Epithelial cell of prostate (primary cell): ENCODE results near the gene FAR2.

Source experiments
- DNase-seq: peaks from one replicate; pipeline ENCODE4 v3.0.0-alpha.2; 2011; ENCODE audit warnings: low read depth, low spot score
- H3K27ac ChIP-seq: fragments of 450-650 bp; 2 replicates; pipeline ENCODE4 v1.5.1; 2017; ENCODE audit warnings: mild to moderate bottlenecking

Gene FAR2

DNA sequence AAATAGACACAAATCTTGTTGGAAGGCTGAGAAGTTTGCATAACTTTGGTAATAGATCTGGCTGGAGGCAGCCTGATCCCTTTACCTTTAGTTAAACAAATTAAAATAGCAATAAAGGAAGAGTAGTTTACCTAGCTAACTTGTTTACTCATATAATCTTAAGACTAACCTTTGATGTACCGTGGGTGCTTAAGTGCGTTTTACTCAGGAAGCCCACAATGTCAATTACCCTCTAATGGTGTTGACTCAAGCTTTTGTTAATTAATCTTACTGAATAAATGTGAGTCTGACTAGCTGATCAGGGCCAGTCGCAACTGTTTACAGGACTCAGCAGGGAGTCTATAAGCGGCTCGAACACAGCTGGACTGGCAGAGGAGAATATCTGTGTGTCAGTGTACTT, 51.5 kb downstream of the FAR2 start:
- DNase-seq = no peak

DNA sequence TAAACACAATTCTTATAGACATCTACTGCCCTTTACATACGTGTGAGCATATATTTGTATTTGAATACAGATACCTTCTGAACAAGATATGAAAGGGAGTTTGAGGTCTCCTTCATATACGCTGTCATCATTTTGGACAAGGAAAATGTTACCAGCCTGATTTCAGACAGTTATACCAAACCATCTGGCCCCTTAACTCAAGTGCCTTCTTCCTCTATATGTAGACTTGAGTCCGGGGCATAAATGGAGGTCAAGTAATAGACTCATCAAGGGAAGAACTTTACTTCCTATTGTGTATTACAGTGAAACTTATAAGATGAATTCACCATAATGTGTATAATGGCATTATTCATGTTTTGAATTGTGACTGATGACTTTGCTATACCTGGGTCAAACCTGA, 52.2 kb downstream of the FAR2 start:
- no peak overlapping the region for H3K27ac ChIP-seq
- DNase-seq = no peak

More for the DNA sequence above, 51.5 kb downstream of the FAR2 start:
- no peak overlapping the region for H3K27ac ChIP-seq

DNA sequence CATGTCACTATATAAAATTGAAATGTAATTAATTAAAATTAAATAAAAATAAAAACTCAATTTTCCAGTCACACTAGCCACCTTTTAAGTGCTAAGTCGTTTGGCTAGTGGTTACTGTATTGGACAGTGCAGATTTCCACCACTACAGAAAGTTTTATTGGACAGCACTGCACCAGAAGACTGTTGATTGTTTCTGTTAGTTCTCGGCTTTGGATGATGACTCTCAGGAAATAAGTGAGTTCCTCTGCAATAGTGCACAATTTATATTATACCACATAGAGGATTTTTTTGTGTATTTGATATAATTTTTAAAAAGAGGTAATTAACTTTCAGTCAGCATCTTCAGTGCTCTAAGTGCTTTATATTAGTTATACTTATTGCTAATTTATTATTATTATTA, 52.7 kb downstream of the FAR2 start:
- no peak for DNase-seq
- H3K27ac ChIP-seq = no peak overlapping the region

DNA sequence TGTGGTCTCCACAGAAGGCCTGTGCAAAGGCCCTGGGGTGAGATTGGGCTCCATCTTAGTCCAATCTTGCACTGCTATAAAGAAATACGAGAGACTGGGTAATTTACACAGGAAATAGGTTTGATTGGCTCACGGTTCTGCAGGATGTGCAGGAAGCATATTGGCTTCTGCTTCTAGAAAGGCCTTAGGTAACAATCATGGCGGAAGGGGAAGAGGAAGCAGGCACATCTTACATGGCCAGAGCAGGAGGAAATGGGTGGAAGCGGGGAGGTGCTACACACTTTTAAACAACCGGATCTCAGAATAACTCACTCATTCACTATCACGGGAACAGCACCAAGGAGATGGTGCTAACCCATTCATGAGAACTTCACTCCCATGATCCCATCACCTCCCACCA, 55.4 kb downstream of the FAR2 start:
- DNase-seq = no peak
- H3K27ac ChIP-seq = no peak overlapping the region

DNA sequence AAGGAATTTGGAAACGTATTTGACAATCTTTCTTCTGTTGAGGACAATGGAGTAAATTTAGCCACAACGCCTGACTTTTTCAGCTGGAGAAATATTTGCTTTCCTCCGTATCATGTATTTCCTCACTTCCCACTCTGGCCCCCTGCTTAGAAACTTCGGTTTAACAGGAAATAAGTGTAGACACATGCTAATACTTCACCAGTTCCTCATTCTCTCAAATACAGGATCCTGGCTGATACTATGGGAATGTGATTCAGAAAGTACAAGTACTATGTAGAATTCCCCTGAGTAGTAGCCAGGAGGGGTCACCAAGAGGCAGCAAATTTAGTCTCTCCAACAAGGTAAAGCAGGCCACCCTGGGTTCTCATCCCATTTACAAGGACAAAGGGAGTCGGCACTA, 58.0 kb downstream of the FAR2 start:
- H3K27ac ChIP-seq = no peak overlapping the region
- no peak for DNase-seq

- H3K27ac ChIP-seq = no peak overlapping the region
- no peak for DNase-seq
Observed at GRCh38 chr12:29208060-29208459, 59.0 kb downstream of the FAR2 start.

DNA sequence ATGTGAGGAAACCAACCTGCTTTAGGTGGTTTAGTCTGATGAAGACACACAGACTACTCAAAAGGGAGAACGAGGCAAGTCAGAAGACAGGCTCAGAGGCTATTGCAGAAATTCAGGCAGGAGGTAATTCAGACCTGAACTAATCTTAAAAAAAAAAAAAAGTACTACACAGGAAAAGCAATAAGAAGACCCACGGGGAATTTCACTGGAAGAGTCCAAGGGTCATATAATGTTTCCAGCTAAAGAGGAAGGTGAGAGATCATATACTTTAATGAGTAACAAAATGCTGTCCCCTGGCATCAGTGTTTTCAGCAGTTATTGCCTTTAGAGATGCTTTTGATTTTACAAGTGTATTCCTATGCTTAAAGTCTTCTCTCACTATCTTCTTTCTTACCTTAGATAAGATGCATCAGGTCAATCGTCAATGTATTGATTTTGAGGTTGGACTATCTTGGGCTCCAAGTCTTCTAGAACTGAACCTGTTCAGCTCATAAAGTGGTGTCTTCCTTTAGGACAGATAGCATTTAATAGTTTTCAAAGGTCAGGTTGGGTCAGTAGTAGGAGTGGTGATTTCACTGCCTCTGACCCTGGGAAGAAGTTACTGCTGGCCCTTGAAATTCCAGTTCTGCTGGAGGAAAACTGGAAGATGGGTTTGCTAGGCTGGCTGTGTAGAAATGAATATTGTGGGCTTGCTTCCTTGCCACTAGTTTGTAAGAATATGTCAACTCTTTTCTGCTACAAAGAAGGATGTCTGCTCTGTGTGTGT, 60.0 kb downstream of the FAR2 start:
- DNase-seq = no peak

GRCh38 chr12:29211696-29212095, 62.6 kb downstream of the FAR2 start:
- no peak overlapping the region for H3K27ac ChIP-seq
- no peak for DNase-seq

More for the DNA sequence above, 60.0 kb downstream of the FAR2 start:
- H3K27ac ChIP-seq = no peak overlapping the region

GRCh38 chr12:29212682-29213403, 63.8 kb downstream of the FAR2 start:
- H3K27ac ChIP-seq = no peak overlapping the region
- no peak for DNase-seq

DNA sequence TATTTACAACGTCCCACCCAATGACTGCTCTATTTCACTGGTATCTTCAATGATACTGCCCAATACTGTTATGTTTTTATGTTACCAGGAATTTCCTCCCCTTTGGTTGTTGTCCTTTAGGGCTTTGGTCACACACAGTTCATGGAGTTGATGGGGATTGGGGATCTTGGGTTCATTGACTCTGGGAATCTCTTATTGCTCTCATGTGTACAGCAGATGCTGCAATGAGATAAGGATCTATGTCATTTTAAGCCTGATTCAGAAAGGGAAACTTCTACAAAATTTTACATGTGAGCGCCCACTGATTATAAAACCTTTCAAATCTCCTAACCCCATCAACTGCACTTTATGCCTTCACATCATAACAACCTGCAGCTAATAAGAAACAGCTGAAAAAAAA, 67.2 kb downstream of the FAR2 start:
- no peak overlapping the region for H3K27ac ChIP-seq
- no peak for DNase-seq

- DNase-seq = no peak
- no peak overlapping the region for H3K27ac ChIP-seq
Observed at GRCh38 chr12:29216797-29217575, 67.9 kb downstream of the FAR2 start.

- no peak overlapping the region for H3K27ac ChIP-seq
- DNase-seq = no peak
Observed at GRCh38 chr12:29220632-29221336, 71.7 kb downstream of the FAR2 start.

DNA sequence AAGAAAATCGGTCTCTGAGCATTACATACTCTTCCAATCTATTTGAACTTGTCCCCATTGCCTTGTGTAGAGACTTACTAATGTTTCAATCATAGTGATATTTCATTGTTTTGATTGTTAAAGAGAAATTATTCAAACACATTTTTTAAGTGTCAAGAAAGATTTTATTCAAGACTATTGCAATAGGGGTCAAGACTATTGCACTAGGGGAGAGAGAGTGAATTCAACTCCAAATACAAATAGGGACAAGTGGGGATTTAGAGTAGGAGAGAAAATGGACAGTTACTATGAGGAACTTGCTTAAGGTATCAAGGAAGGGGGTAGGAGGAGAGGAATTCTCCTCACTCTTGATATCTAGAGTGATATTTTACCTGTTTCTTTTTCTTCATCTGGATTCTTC, 73.1 kb downstream of the FAR2 start:
- no peak overlapping the region for H3K27ac ChIP-seq

DNA sequence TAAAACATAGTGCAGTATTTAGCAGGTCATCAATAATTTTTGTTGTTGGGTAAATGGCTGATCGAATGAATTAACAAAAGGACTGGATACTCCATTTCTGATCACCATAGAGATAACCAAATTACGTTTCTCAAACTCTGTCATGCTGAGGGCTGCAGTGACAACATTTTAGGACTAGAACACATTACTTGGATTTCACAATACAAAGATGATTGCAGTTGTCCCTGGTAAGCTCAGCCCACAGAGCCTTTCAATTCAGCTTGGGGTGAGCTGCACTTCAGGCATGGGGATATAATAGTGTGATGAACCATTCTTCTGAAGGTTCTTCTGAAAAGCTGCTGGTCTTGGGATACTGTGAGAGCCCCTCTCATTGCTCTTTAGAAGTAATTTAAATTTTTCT, 74.3 kb downstream of the FAR2 start:
- H3K27ac ChIP-seq = no peak overlapping the region

More for the DNA sequence above, 73.1 kb downstream of the FAR2 start:
- DNase-seq = no peak

GRCh38 chr12:29223956-29224543, 75.0 kb downstream of the FAR2 start:
- no peak for DNase-seq
- H3K27ac ChIP-seq = no peak overlapping the region

More for the DNA sequence above, 74.3 kb downstream of the FAR2 start:
- DNase-seq = no peak

DNA sequence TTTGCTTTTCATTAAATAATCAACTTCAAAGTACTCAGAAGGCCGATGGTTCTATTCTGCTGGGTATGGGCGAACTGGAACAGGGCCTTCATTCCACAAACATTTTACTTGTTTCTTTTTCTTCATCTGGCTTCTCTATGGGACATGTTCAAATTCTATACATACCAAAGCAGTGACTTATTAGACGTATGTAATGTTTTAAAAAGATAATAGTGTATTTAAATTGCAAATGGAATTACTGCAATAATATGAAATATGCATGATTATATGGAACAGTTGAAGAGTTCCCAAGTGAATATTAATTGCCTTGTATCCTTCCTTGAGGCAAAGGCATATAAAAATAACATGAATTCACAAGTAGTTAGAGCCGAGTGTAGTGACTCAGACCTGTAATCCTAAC, 75.5 kb downstream of the FAR2 start:
- DNase-seq = no peak
- no peak overlapping the region for H3K27ac ChIP-seq

GRCh38 chr12:29225834-29226233, 76.8 kb downstream of the FAR2 start:
- H3K27ac ChIP-seq = no peak overlapping the region
- no peak for DNase-seq

GRCh38 chr12:29226616-29227015, 77.5 kb downstream of the FAR2 start:
- H3K27ac ChIP-seq = no peak overlapping the region
- no peak for DNase-seq

GRCh38 chr12:29228474-29229157, 79.5 kb downstream of the FAR2 start:
- DNase-seq = no peak
- H3K27ac ChIP-seq = no peak overlapping the region

GRCh38 chr12:29229158-29229505, 80.1 kb downstream of the FAR2 start:
- no peak for DNase-seq
- H3K27ac ChIP-seq = no peak overlapping the region
